Thymus (tissue), 11 donors: ENCODE data around the gene MBD1. TPM values are rescaled to one million over a fixed set of nuclear protein-coding genes. Genes with fewer than 3 reads are reported as not detected.
A peak's percentile ranks its signal among the peaks of the same experiment; 100 is the strongest.
"Not testable (repeated sequence)": the region's sequence is repeated elsewhere in the genome, so short reads cannot be mapped to it uniquely, and the experiment has no call there.

ENCODE experiments used
- DNase-seq, 9 donors: peaks; one replicate each; pipeline ENCODE4 v3.0.0-alpha.2; 2013; ENCODE audit warnings: low spot score in 9 of 9, low read depth in 6 of 9, missing footprints in 1 of 9
- H3K27ac ChIP-seq, 2 donors: one replicate each; pipeline ENCODE4 v1.5.1; 2013; ENCODE audit warnings: control low read depth in 1 of 2, low read depth in 1 of 2, low read length in 1 of 2, mild to moderate bottlenecking in 1 of 2, moderate library complexity in 1 of 2
- H3K27me3 ChIP-seq, 2 donors: one replicate each; pipeline ENCODE4 v1.5.1; 2013; ENCODE audit warnings: low read length in 1 of 2; ENCODE audit not compliant: control insufficient read depth in 2 of 2, insufficient read depth in 1 of 2
- H3K36me3 ChIP-seq, 2 donors: one replicate each; pipeline ENCODE4 v1.5.1; 2013; ENCODE audit warnings: low read length in 1 of 2, mild to moderate bottlenecking in 1 of 2, moderate library complexity in 1 of 2; ENCODE audit not compliant: control insufficient read depth in 2 of 2, insufficient read depth in 2 of 2
- H3K4me1 ChIP-seq, 2 donors: one replicate each; pipeline ENCODE4 v1.5.1; 2013; ENCODE audit warnings: low read length in 2 of 2; ENCODE audit not compliant: control insufficient read depth in 2 of 2, insufficient read depth in 2 of 2
- H3K4me3 ChIP-seq, 2 donors: one replicate each; pipeline ENCODE4 v1.5.1; 2013; ENCODE audit warnings: low read length in 2 of 2, control low read depth in 1 of 2, mild to moderate bottlenecking in 1 of 2
- H3K9me3 ChIP-seq, 2 donors: one replicate each; pipeline ENCODE4 v1.5.1; 2013; ENCODE audit warnings: low read length in 1 of 2, mild to moderate bottlenecking in 1 of 2; ENCODE audit not compliant: control insufficient read depth in 2 of 2, insufficient read depth in 1 of 2
- WGBS: extraction: QIAGEN DNeasy Blood & Tissue Kit; methylation state at CpG from one replicate; pipeline ENCODE4 v1.1.7; 2013; 5-methylcytosine and 5-hydroxymethylcytosine counted together
- polyA plus RNA-seq: library from polyadenylated mRNA; stranded (reverse); fragments of 200-250 nt; gene quantifications from one replicate; pipeline ENCODE4 v1.2.3, GENCODE V29; 2013
- total RNA-seq: library from RNA; stranded (reverse); fragments of 120-200 nt; gene quantifications from one replicate; pipeline ENCODE4 v1.2.4, GENCODE V29; 2013
- donor health status: healthy.

Gene MBD1
- total and polyA plus RNA-seq, 2 donors = 37.3 to 48.9 TPM

DNA sequence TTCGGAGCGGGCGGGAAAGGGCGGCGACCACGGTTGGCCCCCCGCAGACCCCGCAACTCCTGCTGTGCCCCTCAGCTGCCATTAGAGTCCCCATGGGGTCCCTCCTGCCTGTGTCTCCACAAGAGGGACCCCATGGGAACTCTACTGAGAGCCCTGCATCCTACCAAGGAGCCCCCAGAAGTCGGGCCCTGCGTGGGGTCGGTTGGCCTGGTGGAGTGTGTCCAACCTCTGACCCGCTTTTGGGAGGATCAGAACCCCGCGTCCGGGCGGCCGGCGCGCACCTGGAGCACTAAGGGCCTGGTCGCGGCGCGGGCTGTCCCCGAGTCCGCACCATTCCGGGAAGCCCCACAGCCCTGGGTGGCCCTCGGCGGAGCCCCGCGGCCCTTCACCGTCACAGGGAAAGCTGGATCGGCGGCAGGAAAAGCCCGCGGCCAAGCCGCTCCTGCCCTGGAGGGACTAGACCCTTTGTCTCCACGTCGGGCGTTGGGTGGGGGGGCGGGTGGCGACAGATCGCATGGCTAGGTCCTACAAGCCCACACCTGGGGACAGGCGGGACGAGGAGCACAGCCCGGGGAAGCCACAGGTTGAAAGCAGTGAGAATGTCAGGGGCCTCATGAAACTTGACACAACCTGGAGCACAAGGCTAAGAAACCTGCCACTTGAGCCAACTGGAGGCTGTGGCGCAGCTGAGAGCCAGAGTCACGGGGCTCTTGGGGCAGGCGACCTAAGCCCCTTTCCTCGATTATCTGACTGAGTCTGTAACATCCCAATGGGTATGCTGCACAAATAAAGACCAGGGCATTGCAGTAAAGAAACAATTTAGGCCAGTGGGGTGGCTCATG lies 17.3 kb upstream of the MBD1 start:
- H3K27me3 ChIP-seq = peaks cover 21 to 56% of the 10 kb centered on the region in 2 donors
- DNase-seq = no peak
- no peak overlapping the region for H3K4me3 ChIP-seq
- H3K36me3 ChIP-seq = no peaks in the 10 kb centered on the region
- H3K27ac ChIP-seq = no peak overlapping the region
- no peaks in the 10 kb centered on the region for H3K9me3 ChIP-seq
- 28% methylated on average over 48 of the region's 49 CpGs for WGBS
- peaks cover 0 to 5% of the 10 kb centered on the region in 2 donors for H3K4me1 ChIP-seq

- H3K4me3 ChIP-seq = peak overlapping the region; percentile 10 to 11
- no peaks in the 10 kb centered on the region for H3K9me3 ChIP-seq
- H3K27me3 ChIP-seq = peaks cover 21 to 53% of the 10 kb centered on the region in 2 donors
- H3K27ac ChIP-seq = no peak overlapping the region
- WGBS = 15% methylated on average over 28 of the region's 28 CpGs
- peaks cover 0 to 5% of the 10 kb centered on the region in 2 donors for H3K4me1 ChIP-seq
- no peaks in the 10 kb centered on the region for H3K36me3 ChIP-seq
- DNase-seq = peak in 2 of 9 donors; percentile 49 to 62
Observed at GRCh38 chr18:50297621-50298442, 16.5 kb upstream of the MBD1 start.

DNA sequence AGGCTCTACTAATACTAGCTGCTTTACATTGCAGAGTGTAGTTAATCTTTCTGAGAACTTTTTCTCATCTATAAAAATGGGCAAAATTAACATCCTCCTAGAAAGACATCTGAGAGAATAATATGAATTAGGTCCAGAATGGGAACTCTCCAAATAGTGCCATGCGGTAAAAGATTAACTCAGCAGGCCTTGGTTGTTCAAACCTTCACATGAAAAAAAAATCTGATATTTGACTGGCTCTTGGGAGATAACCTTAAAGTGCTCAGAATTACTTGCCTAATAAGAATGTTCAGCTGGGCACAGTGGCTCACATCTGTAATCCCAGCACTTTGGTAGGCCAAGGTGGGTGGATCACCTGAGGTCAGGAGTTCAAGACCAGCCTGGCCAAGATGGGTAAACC lies 11.7 kb upstream of the MBD1 start:
- peaks cover 0 to 4% of the 10 kb centered on the region in 2 donors for H3K4me1 ChIP-seq
- no peaks in the 10 kb centered on the region for H3K9me3 ChIP-seq
- H3K27me3 ChIP-seq = peaks cover 3 to 13% of the 10 kb centered on the region in 2 donors
- H3K27ac ChIP-seq = no peak overlapping the region
- H3K4me3 ChIP-seq = no peak overlapping the region
- H3K36me3 ChIP-seq = no peaks in the 10 kb centered on the region
- DNase-seq = no peak
- 98% methylated on average over 1 of the region's 1 CpG for WGBS

DNA sequence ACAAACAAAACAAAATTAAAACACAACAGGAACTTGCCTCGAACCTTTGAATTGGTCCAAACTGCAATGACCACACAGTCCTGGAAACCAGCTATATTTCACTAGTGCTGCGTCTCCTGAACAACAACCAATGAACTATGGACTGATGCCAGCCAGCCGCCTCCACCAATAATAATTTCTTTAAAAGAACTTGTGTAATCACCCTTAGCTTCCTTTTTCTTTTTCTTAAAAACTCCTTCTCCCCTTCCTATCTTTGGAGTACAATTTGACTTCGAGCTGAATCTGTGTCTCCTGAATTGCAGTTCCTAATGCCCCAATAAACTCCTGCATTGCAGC lies 7.8 kb upstream of the MBD1 start:
- no peak for DNase-seq
- H3K9me3 ChIP-seq = peaks cover 0 to 5% of the 10 kb centered on the region in 2 donors
- peaks cover 17 to 20% of the 10 kb centered on the region in 2 donors for H3K36me3 ChIP-seq
- H3K27me3 ChIP-seq = no peaks in the 10 kb centered on the region
- peaks cover 5 to 12% of the 10 kb centered on the region in 2 donors for H3K4me1 ChIP-seq
- no peak overlapping the region for H3K4me3 ChIP-seq
- 97% methylated on average over 4 of the region's 4 CpGs for WGBS
- no peak overlapping the region for H3K27ac ChIP-seq

- peaks cover 5 to 12% of the 10 kb centered on the region in 2 donors for H3K4me1 ChIP-seq
- 81% methylated on average over 21 of the region's 21 CpGs for WGBS
- H3K36me3 ChIP-seq = peaks cover 22 to 25% of the 10 kb centered on the region in 2 donors
- peak overlapping the region; percentile 56 to 80 for H3K4me3 ChIP-seq
- H3K27me3 ChIP-seq, H3K9me3 ChIP-seq, DNase-seq: not testable (repeated sequence)
- H3K27ac ChIP-seq = peak overlapping the region in 1 of 2 donors; percentile 95
Observed at GRCh38 chr18:50288348-50289107, 7.2 kb upstream of the MBD1 start.

- DNase-seq = peak; percentile 97 to 99 (median 98)
- H3K27ac ChIP-seq = peak within 1 kb of the TSS; percentile 92 to 95
- H3K36me3 ChIP-seq = peaks cover 31 to 34% of the 10 kb centered on the region in 2 donors
- H3K4me1 ChIP-seq = peaks cover 5 to 12% of the 10 kb centered on the region in 2 donors
- peak within 1 kb of the TSS; percentile 56 to 80 for H3K4me3 ChIP-seq
- H3K27me3 ChIP-seq = no peaks in the 10 kb centered on the region
- WGBS = under 1% methylated on average over 76 of the region's 76 CpGs
- peaks cover 0 to 5% of the 10 kb centered on the region in 2 donors for H3K9me3 ChIP-seq
Observed at GRCh38 chr18:50287441-50288347, 6.4 kb upstream of the MBD1 start, which contains the start of gene CXXC1. Gene CXXC1 (minus strand): TSS chr18:50287692. CDS start chr18:50287589, 103 bp downstream.

GRCh38 chr18:50287028-50287440 lies 5.7 kb upstream of the MBD1 start:
- Histone ChIP-seq H3K36me3 (peaks cover 37 to 40% of the 10 kb centered on the region in 2 donors), H3K27me3 (no peaks in the 10 kb centered on the region), H3K4me1 (peaks cover 8 to 16% of the 10 kb centered on the region in 2 donors), H3K27ac (peak overlapping the region; percentile 66 to 92), H3K9me3 (peaks cover 0 to 5% of the 10 kb centered on the region in 2 donors), H3K4me3 (peak overlapping the region; percentile 56 to 80)
- under 1% methylated on average over 27 of the region's 27 CpGs for WGBS
- no peak for DNase-seq
